HepG2 (cell line): ENCODE measurements around the gene KDM2B. TPM values are rescaled to one million over a fixed set of nuclear protein-coding genes. Genes with fewer than 3 reads are reported as not detected.

Experiments
- ATAC-seq: fragments of 200-7000 bp; cut with Tn5 transposase; 3 replicates; pipeline ENCODE4 v1.9.1; 2020; ENCODE audit warnings: mild to moderate bottlenecking, moderate library complexity
- BruUV-seq: library from RNA; stranded (reverse); fragments of 400-500 nt; replicated peaks from 2 replicates; lab custom pipeline; 2021; lab: Mats Ljungman, UMichigan
- CTCF ChIA-PET: fragments of 300-600 bp; formaldehyde crosslinking; extraction: SDS; loops from one replicate; lab custom pipeline; 2021; ENCODE audit warnings: low total read pairs, inconsistent platforms, low intra/inter-chr PET ratio; lab: Yijun Ruan, JAX
- POLR2A ChIA-PET: fragments of 350-600 bp; sonication (Branson Sonifier 250); formaldehyde crosslinking; loops from one replicate; lab custom pipeline; 2020; ENCODE audit warnings: antibody characterized with exemption, inconsistent platforms; lab: Yijun Ruan, JAX
- DNase-seq: peaks from one replicate; pipeline ENCODE4 v3.0.0-alpha.2; 2015; ENCODE audit warnings: low spot score
- FAIRE-seq: peaks from 3 replicates; lab custom pipeline; 2011; peaks lifted over from hg19 to GRCh38; lab: Jason Lieb, UNC
- H2AFZ ChIP-seq: one replicate; pipeline ENCODE4 v1.6.1; 2011; ENCODE audit warnings: low read length, inconsistent platforms
- H3K27ac ChIP-seq: fragments of 300-600 bp; 3 replicates; pipeline ENCODE4 v1.8.0; 2011; ENCODE audit warnings: mixed run types, mild to moderate bottlenecking, mixed read lengths, low read length, inconsistent platforms; ENCODE audit not compliant: insufficient read depth; ENCODE audit errors: extremely low read length
- H3K27me3 ChIP-seq, 2 experiments: fragments of 200-600 bp in 1 of 2; 2 replicates in 1 of 2; 3 replicates in 1 of 2; pipeline versions ENCODE4 v1.6.0 to v1.8.0; 2011; ENCODE audit warnings: low read length in 2 of 2, mild to moderate bottlenecking in 2 of 2, moderate library complexity in 2 of 2, inconsistent platforms in 1 of 2; ENCODE audit not compliant: insufficient read depth in 2 of 2, control insufficient read depth in 1 of 2
- H3K36me3 ChIP-seq, 2 experiments: fragments of 200-600 bp in 1 of 2; replicated peaks in 1 of 2; 2 replicates in 1 of 2; 3 replicates in 1 of 2; pipeline versions ENCODE4 v1.5.1 to v1.8.0; 2011; ENCODE audit warnings: low read length in 2 of 2, inconsistent platforms in 1 of 2; ENCODE audit not compliant: insufficient read depth in 2 of 2, control insufficient read depth in 1 of 2
- H3K4me1 ChIP-seq: 2 replicates; pipeline ENCODE4 v1.5.1; 2012; ENCODE audit warnings: low read length, inconsistent platforms; ENCODE audit not compliant: insufficient read depth
- H3K4me2 ChIP-seq: 2 replicates; pipeline ENCODE4 v1.6.0; 2011; ENCODE audit warnings: low read depth, low read length, inconsistent platforms
- H3K4me3 ChIP-seq, 3 experiments: fragments of 200-600 bp in 1 of 3; sonication (generic), shearing (Covaris generic) in 1 of 3; replicated peaks in 1 of 3; 2 replicates each; pipeline ENCODE4 v1.5.1; 2011 to 2016; ENCODE audit warnings: low read length in 3 of 3, inconsistent platforms in 2 of 3, low read depth in 2 of 3, mild to moderate bottlenecking in 2 of 3, control low read depth in 1 of 3, mixed read lengths in 1 of 3; ENCODE audit not compliant: insufficient read depth in 1 of 3
- H3K79me2 ChIP-seq: one replicate; pipeline ENCODE4 v1.6.1; 2011; ENCODE audit warnings: low read length, inconsistent platforms; ENCODE audit not compliant: insufficient read depth
- H3K9ac ChIP-seq: 2 replicates; pipeline ENCODE4 v1.6.0; 2011; ENCODE audit warnings: mild to moderate bottlenecking, low read depth, low read length, inconsistent platforms; ENCODE audit not compliant: insufficient read depth
- H3K9me3 ChIP-seq: 2 replicates; pipeline ENCODE4 v1.5.1; 2012; ENCODE audit warnings: mild to moderate bottlenecking, low read length
- H4K20me1 ChIP-seq: 2 replicates; pipeline ENCODE4 v1.6.0; 2011; ENCODE audit warnings: inconsistent platforms, mild to moderate bottlenecking, low read length, moderate library complexity; ENCODE audit not compliant: insufficient read depth
- ATRX ChIP-seq: sonication (generic); formaldehyde crosslinking; IDR thresholded peaks from 2 replicates; pipeline ENCODE4 v1.4.0; 2020; ENCODE audit warnings: missing genetic modification reagents, borderline replicate concordance
- MLLT10 ChIP-seq: sonication (generic); formaldehyde crosslinking; IDR thresholded peaks from 2 replicates; pipeline ENCODE4 v1.4.0; 2020; ENCODE audit warnings: missing genetic modification reagents
- MXI1 ChIP-seq: IDR thresholded peaks from 3 replicates; pipeline ENCODE4 v1.6.1; 2012; ENCODE audit warnings: low read depth, low read length, inconsistent platforms, borderline replicate concordance
- NCOR1 ChIP-seq: fragments of 200-600 bp; sonication (generic); IDR thresholded peaks from 2 replicates; pipeline ENCODE4 v1.7.0; 2017; ENCODE audit warnings: antibody characterized with exemption, low read length, borderline replicate concordance
- SRSF4 ChIP-seq: fragments of 200-400 bp; formaldehyde crosslinking; IDR thresholded peaks from one replicate; pipeline ENCODE4 v1.6.1; 2018; ENCODE audit warnings: mild to moderate bottlenecking, low read depth, low read length, moderate library complexity; ENCODE audit not compliant: poor library complexity, severe bottlenecking
- SUZ12 ChIP-seq: fragments of 150-350 bp; IDR thresholded peaks from 2 replicates; pipeline ENCODE4 v1.6.1; 2014; ENCODE audit warnings: low read depth, low read length
- ZBTB1 ChIP-seq: sonication (generic); formaldehyde crosslinking; IDR thresholded peaks from 2 replicates; pipeline ENCODE4 v1.4.0; 2020; ENCODE audit warnings: missing genetic modification reagents, borderline replicate concordance
- ZBTB38 ChIP-seq: sonication (generic); formaldehyde crosslinking; IDR thresholded peaks from 2 replicates; pipeline ENCODE4 v1.5.1; 2020; ENCODE audit warnings: mild to moderate bottlenecking, missing genetic modification reagents
- ZNF30 ChIP-seq: sonication (generic); formaldehyde crosslinking; IDR thresholded peaks from 2 replicates; pipeline ENCODE4 v1.5.0; 2020; ENCODE audit warnings: mild to moderate bottlenecking, missing genetic modification reagents
- ZSCAN12 ChIP-seq: sonication (generic); formaldehyde crosslinking; IDR thresholded peaks from 2 replicates; pipeline ENCODE4 v1.9.0; 2021; ENCODE audit warnings: mild to moderate bottlenecking, missing genetic modification reagents
- WGBS: methylation state at CpG from one replicate; pipeline ENCODE4 v1.1.6; 2017; ENCODE audit warnings: low lambda C conversion rate; 5-methylcytosine and 5-hydroxymethylcytosine counted together
- in situ Hi-C: cut with HindIII; loops from 2 replicates; pipeline ENCODE4 v1.10.0; 2017; ENCODE audit warnings: low pct_unique_long_range_greater_than_20kb; ENCODE audit not compliant: extremely low pct_ligation_motif_present
- intact Hi-C: fragments of 100-400 bp; cut with micrococcal nuclease; formaldehyde crosslinking; loops from one replicate; pipeline ENCODE4 v1.10.0; 2022; ENCODE audit not compliant: unreplicated experiment
- polyA plus RNA-seq, 8 experiments: library from polyadenylated mRNA; depleted of rRNA in 3 of 8; stranded (reverse) in 7 of 8; unstranded in 1 of 8; fragments of >200 nt; fragmentation: Illumina TruSeq in 4 of 8; extraction: Trizol in 4 of 8; gene quantifications; 2 replicates each; pipeline versions ENCODE4 v1.2.1 to v1.2.3, GENCODE V29; 2011 to 2016; ENCODE audit warnings: low read depth in 4 of 8, missing spikeins in 1 of 8, mixed read lengths in 1 of 8; ENCODE audit not compliant: insufficient read depth in 1 of 8
- total RNA-seq, 5 experiments: library from RNA; depleted of rRNA; stranded (reverse); fragments of >200 nt; fragmentation: Illumina TruSeq; extraction: Trizol; gene quantifications; 2 replicates each; pipeline ENCODE4 v1.2.3, GENCODE V29; 2016; ENCODE audit warnings: low read depth in 1 of 5
- TF ChIP-seq, protein P1 (sequence below): IDR thresholded peaks from 2 replicates; pipeline ENCODE4 v1.6.1; 2016; ENCODE audit warnings: low read depth, control low read depth

The KDM2B gene
- total and polyA plus RNA-seq, 2 of the 13 experiments (the other 11 are each of a cell fraction or from before 2014, with no cell fraction given) = 17.5 to 26.1 TPM

DNA sequence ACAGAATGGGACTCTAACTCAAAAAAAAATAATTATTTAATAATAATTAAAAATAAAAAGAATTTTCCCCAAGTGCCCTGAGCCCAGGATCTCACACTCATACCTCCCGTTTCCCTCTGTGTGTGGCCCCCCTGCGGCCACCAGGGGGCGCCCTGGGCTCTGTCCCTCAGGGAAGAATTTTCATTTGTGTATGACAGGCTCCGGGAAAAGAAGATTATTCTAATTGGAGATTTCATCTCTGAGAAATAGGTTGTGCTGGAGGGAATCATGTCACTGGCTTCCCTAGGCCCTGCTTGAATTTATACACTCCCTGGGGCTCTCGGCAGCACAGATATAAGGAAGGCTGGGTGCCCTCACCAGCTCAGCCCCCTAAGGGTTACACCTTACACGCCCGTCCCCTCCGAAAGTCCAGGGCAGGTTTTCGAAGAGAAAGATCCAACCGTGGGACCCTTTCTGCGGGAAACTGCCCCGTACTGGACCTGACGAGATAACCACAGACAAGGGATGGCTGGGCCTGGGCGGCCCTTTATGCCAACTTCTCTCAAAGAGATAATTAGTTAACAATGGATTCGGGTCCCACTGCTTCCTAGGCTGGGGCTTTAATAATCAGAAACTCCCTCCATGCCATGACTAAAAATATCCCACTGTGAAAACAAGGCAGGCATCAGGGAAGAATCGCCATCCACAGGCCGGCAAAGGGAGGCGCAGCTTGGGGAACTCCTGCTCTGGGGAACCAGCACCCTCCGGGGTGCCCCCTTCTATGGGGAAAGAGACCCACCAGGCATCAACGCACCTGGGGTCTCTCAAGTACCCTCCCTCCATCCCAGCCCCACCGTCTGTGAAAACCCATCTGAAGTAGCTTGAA, 80.7 kb downstream of the KDM2B start (continued):
- TF ChIP-seq MLLT10 (CRISPR knock-in tag) (no peak), ZSCAN12 (CRISPR knock-in tag) (no peak), ZNF30 (no peak), ATRX (no peak)
- TF ChIP-seq, protein P1, sequence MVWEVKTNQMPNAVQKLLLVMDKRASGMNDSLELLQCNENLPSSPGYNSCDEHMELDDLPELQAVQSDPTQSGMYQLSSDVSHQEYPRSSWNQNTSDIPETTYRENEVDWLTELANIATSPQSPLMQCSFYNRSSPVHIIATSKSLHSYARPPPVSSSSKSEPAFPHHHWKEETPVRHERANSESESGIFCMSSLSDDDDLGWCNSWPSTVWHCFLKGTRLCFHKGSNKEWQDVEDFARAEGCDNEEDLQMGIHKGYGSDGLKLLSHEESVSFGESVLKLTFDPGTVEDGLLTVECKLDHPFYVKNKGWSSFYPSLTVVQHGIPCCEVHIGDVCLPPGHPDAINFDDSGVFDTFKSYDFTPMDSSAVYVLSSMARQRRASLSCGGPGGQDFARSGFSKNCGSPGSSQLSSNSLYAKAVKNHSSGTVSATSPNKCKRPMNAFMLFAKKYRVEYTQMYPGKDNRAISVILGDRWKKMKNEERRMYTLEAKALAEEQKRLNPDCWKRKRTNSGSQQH (CRISPR knock-in tag) = no peak

DNA sequence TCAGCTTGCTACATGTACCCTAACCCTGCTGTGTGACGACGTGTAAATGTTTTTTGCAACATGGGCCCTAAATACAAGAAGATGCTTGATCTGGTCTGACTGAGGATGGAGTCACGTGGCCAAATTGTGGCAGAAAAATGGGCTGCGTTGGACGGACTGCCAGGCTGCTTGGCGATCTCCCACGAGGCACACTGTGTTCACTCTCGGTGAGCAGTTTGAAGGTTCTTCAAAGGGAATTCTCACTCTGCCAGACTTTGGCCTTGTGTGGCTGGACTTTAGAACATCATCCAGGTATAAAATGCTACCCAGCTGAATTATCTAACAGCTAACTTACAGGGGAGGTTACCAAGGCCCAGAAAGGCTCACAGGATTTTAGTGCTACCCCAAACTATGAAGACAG, 85.1 kb downstream of the KDM2B start:
- no TSS peak for BruUV-seq
- Histone ChIP-seq H3K27ac (no peak overlapping the region), H3K4me1 (peaks cover 49% of the 10 kb centered on the region), H3K79me2 (no peaks in the 10 kb centered on the region), H3K36me3 (no peaks in the 10 kb centered on the region; a peak in 1 of 5 replicates), H4K20me1 (no peaks in the 10 kb centered on the region), H3K9ac (no peak overlapping the region), H3K4me3 (no peak overlapping the region), H3K27me3 (no peaks in the 10 kb centered on the region), H3K4me2 (no peak overlapping the region), H3K9me3 (no peaks in the 10 kb centered on the region), H2AFZ (no peak overlapping the region)
- FAIRE-seq (no peak), ATAC-seq (no peak), DNase-seq (no peak)
- TF ChIP-seq ZBTB1 (no peak), NCOR1 (peak; percentile 29; the same call in 1 of the 2 replicates), SUZ12 (no peak), ZBTB38 (CRISPR knock-in tag) (peak; percentile 75), SRSF4 (no peak), MXI1 (no peak)
- ChIA-PET POLR2A (interaction anchor here (0.6 kb wide), 1 partner anchor 55 kb away, joined by 3 read pairs; no protein-coding TSS in a partner anchor), CTCF (interaction anchor here (1.3 kb wide), 1 partner anchor 185 kb away, joined by 3 read pairs; no protein-coding TSS in a partner anchor)
- WGBS = 82% methylated on average over 8 of the region's 8 CpGs
- intact Hi-C loops = no loop called here
- in situ Hi-C loops = no loop called here
